Smooth muscle cell (in vitro differentiated cells): ENCODE data around the gene NXPH4. TPM values are rescaled to one million over a fixed set of nuclear protein-coding genes. Genes with fewer than 3 reads are reported as not detected.

Experiments used
- DNase-seq: peaks from one replicate; lab custom pipeline; 2025; ENCODE audit not compliant: unreplicated experiment; lab: John Stamatoyannopoulos, UW
- H2AFZ ChIP-seq: fragments of 200-600 bp; sonication (generic); 2 replicates; pipeline ENCODE4 v1.6.0; 2016; ENCODE audit warnings: antibody characterized with exemption, low read depth, mild to moderate bottlenecking
- H3F3A ChIP-seq: fragments of 200-600 bp; sonication (generic); 2 replicates; pipeline ENCODE4 v1.6.0; 2017; ENCODE audit warnings: antibody characterized with exemption, low read depth
- H3K27ac ChIP-seq: fragments of 200-600 bp; sonication (generic); 2 replicates; pipeline ENCODE4 v1.5.1; 2016; ENCODE audit warnings: low read depth, mild to moderate bottlenecking
- H3K27me3 ChIP-seq: fragments of 200-600 bp; sonication (generic); 2 replicates; pipeline ENCODE4 v1.6.1; 2016; ENCODE audit warnings: low read depth, mild to moderate bottlenecking
- H3K36me3 ChIP-seq: fragments of 200-600 bp; sonication (generic); 2 replicates; pipeline ENCODE4 v1.5.1; 2016; ENCODE audit warnings: low read depth
- H3K4me1 ChIP-seq: fragments of 200-600 bp; sonication (generic); 2 replicates; pipeline ENCODE4 v1.5.1; 2016; ENCODE audit warnings: low read depth
- H3K4me2 ChIP-seq: fragments of 200-600 bp; sonication (generic); 2 replicates; pipeline ENCODE4 v1.6.0; 2016; ENCODE audit warnings: mild to moderate bottlenecking
- H3K4me3 ChIP-seq: fragments of 200-600 bp; sonication (generic); 2 replicates; pipeline ENCODE4 v1.5.1; 2016; ENCODE audit warnings: mild to moderate bottlenecking
- H3K79me2 ChIP-seq: fragments of 200-600 bp; sonication (generic); 2 replicates; pipeline ENCODE4 v1.6.0; 2016; ENCODE audit warnings: low read depth, mild to moderate bottlenecking
- H3K9ac ChIP-seq: fragments of 200-600 bp; sonication (generic); 2 replicates; pipeline ENCODE4 v1.6.0; 2016; ENCODE audit warnings: low read depth
- H3K9me3 ChIP-seq: fragments of 200-600 bp; sonication (generic); replicated peaks from 2 replicates; pipeline ENCODE4 v1.5.1; 2016; ENCODE audit warnings: low read depth
- H4K20me1 ChIP-seq: fragments of 200-600 bp; sonication (generic); 2 replicates; pipeline ENCODE4 v1.6.0; 2016; ENCODE audit warnings: low read depth
- CTCF ChIP-seq: fragments of 200-600 bp; sonication (generic); IDR thresholded peaks from 2 replicates; pipeline ENCODE4 v1.5.1; 2017; ENCODE audit warnings: borderline replicate concordance, mild to moderate bottlenecking, antibody characterized with exemption; ENCODE audit not compliant: insufficient read depth, poor library complexity, severe bottlenecking
- WGBS: methylation state at CpG from one replicate; pipeline ENCODE4 v1.1.7; 2016; ENCODE audit warnings: low lambda C conversion rate; 5-methylcytosine and 5-hydroxymethylcytosine counted together
- polyA plus RNA-seq: library from polyadenylated mRNA; unstranded; fragments of >200 nt; fragmentation: Nextera tagmentation; extraction: Ambion mirVana; gene quantifications from 2 replicates; pipeline ENCODE4 v1.2.1, GENCODE V29; 2016
- total RNA-seq: library from RNA; depleted of rRNA; stranded (reverse); fragments of >200 nt; gene quantifications from 2 replicates; pipeline ENCODE4 v1.2.3, GENCODE V29; 2014

The NXPH4 gene
- total and polyA plus RNA-seq, 2 experiments from 2014 or later = 3.9 to 10.7 TPM

GRCh38 chr12:57179331-57180086 lies 37.1 kb upstream of the NXPH4 start:
- H3K9me3 ChIP-seq = no peaks in the 10 kb centered on the region
- no peak overlapping the region for H2AFZ ChIP-seq
- no peaks in the 10 kb centered on the region for H3F3A ChIP-seq
- DNase-seq = no peak
- no peak overlapping the region for H3K27ac ChIP-seq
- no peak overlapping the region for H3K9ac ChIP-seq
- 97% methylated on average over 27 of the region's 27 CpGs for WGBS
- no peaks in the 10 kb centered on the region for H3K79me2 ChIP-seq
- no peaks in the 10 kb centered on the region for H3K4me1 ChIP-seq
- no peak overlapping the region for H3K4me2 ChIP-seq
- no peak overlapping the region for H3K4me3 ChIP-seq
- peaks cover 70% of the 10 kb centered on the region for H4K20me1 ChIP-seq
- H3K36me3 ChIP-seq = no peaks in the 10 kb centered on the region
- no peak for TF ChIP-seq CTCF
- H3K27me3 ChIP-seq = no peaks in the 10 kb centered on the region

GRCh38 chr12:57180321-57180989 lies 36.1 kb upstream of the NXPH4 start:
- Histone ChIP-seq H3K27ac (no peak overlapping the region), H3K9me3 (no peaks in the 10 kb centered on the region), H3K9ac (no peak overlapping the region), H3K4me1 (no peaks in the 10 kb centered on the region), H3K4me3 (no peak overlapping the region), H3K27me3 (no peaks in the 10 kb centered on the region), H3F3A (no peaks in the 10 kb centered on the region), H2AFZ (no peak overlapping the region), H3K36me3 (no peaks in the 10 kb centered on the region), H4K20me1 (peaks cover 61% of the 10 kb centered on the region), H3K79me2 (no peaks in the 10 kb centered on the region), H3K4me2 (no peak overlapping the region)
- DNase-seq = no peak
- no peak for TF ChIP-seq CTCF
- WGBS = 97% methylated on average over 19 of the region's 20 CpGs

GRCh38 chr12:57181072-57181471 lies 35.5 kb upstream of the NXPH4 start:
- WGBS = 75% methylated on average over 9 of the region's 9 CpGs
- Histone ChIP-seq H3K36me3 (no peaks in the 10 kb centered on the region), H3K27me3 (no peaks in the 10 kb centered on the region), H3K4me2 (no peak overlapping the region), H3K27ac (no peak overlapping the region), H3K9ac (no peak overlapping the region), H3K9me3 (no peaks in the 10 kb centered on the region), H4K20me1 (peaks cover 58% of the 10 kb centered on the region), H3K4me3 (no peak overlapping the region), H3K4me1 (no peaks in the 10 kb centered on the region), H3K79me2 (no peaks in the 10 kb centered on the region), H3F3A (no peaks in the 10 kb centered on the region), H2AFZ (no peak overlapping the region)
- TF ChIP-seq CTCF = no peak
- no peak for DNase-seq
